Kidney (tissue), 14 donors: ENCODE data around the gene TOE1. TPM values are rescaled to one million over a fixed set of nuclear protein-coding genes. Genes with fewer than 3 reads are reported as not detected.

Experiments used
- DNase-seq, 5 donors: peaks; one replicate each; pipeline ENCODE4 v3.0.0-alpha.2; 2013 to 2020
- FAIRE-seq: peaks from 2 replicates; lab custom pipeline; 2012; peaks lifted over from hg19 to GRCh38; lab: Jason Lieb, UNC
- H3K27ac ChIP-seq, 2 donors: one replicate each; pipeline ENCODE4 v1.7.0; 2013; ENCODE audit warnings: low read depth in 2 of 2, low read length in 2 of 2, inconsistent platforms in 1 of 2
- H3K27me3 ChIP-seq: one replicate; pipeline ENCODE4 v1.7.1; 2013; ENCODE audit warnings: low read length, inconsistent platforms; ENCODE audit not compliant: control insufficient read depth, insufficient read depth
- H3K36me3 ChIP-seq, 3 donors: one replicate each; pipeline versions ENCODE4 v1.7.0 to v1.7.1; 2013; ENCODE audit warnings: low read length in 3 of 3, control low read depth in 1 of 3, inconsistent platforms in 1 of 3; ENCODE audit not compliant: insufficient read depth in 3 of 3, control insufficient read depth in 2 of 3
- H3K4me1 ChIP-seq, 3 donors: one replicate each; pipeline versions ENCODE4 v1.7.0 to v1.7.1; 2013; ENCODE audit warnings: low read length in 3 of 3, inconsistent platforms in 1 of 3, low read depth in 1 of 3; ENCODE audit not compliant: control insufficient read depth in 2 of 3, insufficient read depth in 2 of 3
- H3K4me3 ChIP-seq, 3 donors: one replicate each; pipeline versions ENCODE4 v1.7.0 to v1.8.1; 2013; ENCODE audit warnings: low read length in 3 of 3, control low read depth in 1 of 3, inconsistent platforms in 1 of 3
- H3K9ac ChIP-seq, 3 donors: one replicate each; pipeline versions ENCODE4 v1.7.0 to v1.7.1; 2013; ENCODE audit warnings: low read length in 3 of 3, control low read depth in 1 of 3, inconsistent platforms in 1 of 3
- H3K9me3 ChIP-seq, 3 donors: one replicate each; pipeline versions ENCODE4 v1.7.0 to v1.7.1; 2013; ENCODE audit warnings: low read length in 3 of 3, control low read depth in 1 of 3, inconsistent platforms in 1 of 3; ENCODE audit not compliant: control insufficient read depth in 2 of 3, insufficient read depth in 1 of 3
- CTCF ChIP-seq: IDR thresholded peaks from 3 replicates; pipeline ENCODE4 v1.5.1; 2012; ENCODE audit warnings: mild to moderate bottlenecking, moderate library complexity, borderline replicate concordance; ENCODE audit not compliant: insufficient read depth; ENCODE audit errors: extremely low read depth
- intact Hi-C: fragments of 100-400 bp; cut with DNase I; formaldehyde crosslinking; loops from one replicate; pipeline ENCODE4 v1.11.1; 2022
- polyA plus RNA-seq: library from polyadenylated mRNA; stranded (reverse); fragments of 350-450 nt; fragmentation: Illumina TruSeq; extraction: RNeasy Lipid Tissue Mini Kit (QIAGEN cat#74804); gene quantifications from one replicate; pipeline ENCODE4 v1.2.3, GENCODE V29; 2014; ENCODE audit warnings: low read depth, low replicate concordance; ENCODE audit not compliant: insufficient read depth
- total RNA-seq: library from RNA; stranded (reverse); fragmentation: NEBNext Ultra II Directional; extraction: Animal tissue kit (Norgen Biotek cat#: 25700); gene quantifications from one replicate; pipeline ENCODE4 v1.2.1, GENCODE V29; 2021
- donor health status: control.
- donor health status: control.
- donor health status: control.
- donor health status: control.
- donor health status: control.
- donor health status: DM: yes; HTN: yes; CAD: no.
- donor health status: Normal renal cell carcinoma (clear cell type).

TOE1 gene
- total and polyA plus RNA-seq, 2 donors from 2014 or later, result 7.3 to 10.4 TPM

DNA sequence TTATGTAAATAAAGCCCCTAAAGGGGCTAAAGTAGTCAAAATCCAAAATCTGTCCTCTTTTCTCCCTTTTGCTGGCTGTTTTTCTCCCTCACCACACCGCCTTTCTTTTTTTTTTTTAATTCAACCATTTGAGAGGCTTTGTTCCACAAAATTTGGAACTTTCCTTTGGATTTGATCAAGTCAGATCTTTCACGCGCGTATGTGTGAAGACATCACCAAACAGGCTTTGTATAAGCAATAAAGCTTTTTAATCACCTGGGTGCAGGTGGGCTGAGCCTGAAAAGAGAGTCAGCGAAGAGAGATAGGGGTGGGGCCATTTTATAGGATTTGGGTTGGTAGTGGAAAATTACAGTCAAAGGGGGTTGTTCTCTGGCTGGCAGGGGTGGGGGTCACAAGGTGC lies 18.5 kb upstream of the TOE1 start:
- H3K9ac ChIP-seq, result no peak overlapping the region
- no peak for TF ChIP-seq CTCF
- no peak overlapping the region for H3K27ac ChIP-seq
- H3K9me3 ChIP-seq, result no peaks in the 10 kb centered on the region
- FAIRE-seq, result no peak
- intact Hi-C loops, result no loop called here
- no peaks in the 10 kb centered on the region for H3K27me3 ChIP-seq
- H3K4me1 ChIP-seq, result no peaks in the 10 kb centered on the region
- H3K36me3 ChIP-seq, result no peaks in the 10 kb centered on the region
- H3K4me3 ChIP-seq, result no peak overlapping the region
- no peak for DNase-seq

DNA sequence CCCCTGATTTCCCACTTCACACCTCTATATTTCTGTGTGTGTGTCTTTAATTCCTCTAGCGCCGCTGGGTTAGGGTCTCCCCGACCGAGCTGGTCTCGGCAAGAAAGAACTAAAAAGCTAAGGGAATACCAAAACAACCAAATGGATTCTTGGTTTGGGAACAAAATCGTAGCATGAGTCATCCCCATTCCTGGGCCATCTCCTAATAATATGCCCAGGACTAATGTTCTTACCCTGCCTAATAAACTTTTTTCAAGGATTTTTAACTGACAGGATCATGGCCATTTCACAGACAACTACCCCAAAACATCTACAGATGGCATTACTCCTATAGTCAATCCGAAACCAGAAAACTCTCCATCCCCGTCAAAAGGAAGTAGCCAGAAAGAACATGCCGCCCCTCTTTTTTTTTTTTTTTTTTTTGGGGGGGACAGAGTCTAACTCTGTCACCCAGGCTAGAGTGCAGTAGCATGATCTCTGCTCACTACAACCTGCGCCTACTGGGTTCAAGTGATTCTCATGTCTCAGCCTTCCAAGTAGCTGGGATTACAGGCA lies 17.4 kb upstream of the TOE1 start:
- Histone ChIP-seq H3K4me3 (no peak overlapping the region), H3K27me3 (no peaks in the 10 kb centered on the region), H3K36me3 (no peaks in the 10 kb centered on the region), H3K27ac (no peak overlapping the region), H3K4me1 (peaks cover 0 to 9% (median 0%) of the 10 kb centered on the region in 3 donors), H3K9ac (no peak overlapping the region), H3K9me3 (no peaks in the 10 kb centered on the region)
- no peak for FAIRE-seq
- no peak for TF ChIP-seq CTCF
- intact Hi-C loops, result no loop called here
- DNase-seq, result no peak

- Histone ChIP-seq H3K36me3 (peaks cover 0 to 6% (median 1%) of the 10 kb centered on the region in 3 donors), H3K27ac (no peak overlapping the region), H3K4me1 (peaks cover 0 to 9% (median 0%) of the 10 kb centered on the region in 3 donors), H3K9me3 (no peaks in the 10 kb centered on the region), H3K9ac (peak overlapping the region in 1 of 3 donors; percentile 31), H3K4me3 (peak overlapping the region in 2 of 3 donors; percentile 55 to 61), H3K27me3 (no peaks in the 10 kb centered on the region)
- FAIRE-seq (no peak), DNase-seq (no peak)
- TF ChIP-seq CTCF, result no peak
- intact Hi-C loops, result no loop called here
These were observed 14.0 kb upstream of the TOE1 start for GRCh38 chr1:45325851-45326506.
